A549 (cell line): Measurements from ENCODE around the gene SYCN. TPM values are rescaled to one million over a fixed set of nuclear protein-coding genes. Genes with fewer than 3 reads are reported as not detected.

Source experiments
- ATAC-seq, 2 experiments: fragments of 200-7000 bp in 1 of 2; fragments of >200 bp in 1 of 2; cut with Nextera tagmentation in 1 of 2; cut with Tn5 transposase in 1 of 2; 3 replicates each; pipeline versions ENCODE4 v1.8.0 to v1.9.1; 2018 to 2020; ENCODE audit warnings: mild to moderate bottlenecking in 1 of 2, moderate library complexity in 1 of 2
- CTCF ChIA-PET: fragments of 300-600 bp; sonication (Branson Sonifier 250); formaldehyde crosslinking; extraction: SDS; loops from one replicate; lab custom pipeline; 2021; ENCODE audit warnings: antibody characterized with exemption, inconsistent platforms; lab: Yijun Ruan, JAX
- POLR2A ChIA-PET: fragments of 350-600 bp; formaldehyde crosslinking; extraction: SDS; loops from one replicate; lab custom pipeline; 2021; ENCODE audit warnings: antibody characterized with exemption, inconsistent platforms; lab: Yijun Ruan, JAX
- DNase-seq, 2 experiments: peaks; one replicate each; pipeline versions ENCODE4 v3.0.0 to v3.0.0-alpha.2; 2011 to 2016; ENCODE audit warnings: low read depth in 1 of 2, low spot score in 1 of 2
- FAIRE-seq: peaks from 2 replicates; lab custom pipeline; 2011; peaks lifted over from hg19 to GRCh38; lab: Jason Lieb, UNC
- H3K27ac ChIP-seq, 2 experiments: fragments of >200 bp; sonication (Bioruptor Twin); formaldehyde crosslinking; 3 replicates each; pipeline ENCODE4 v1.5.1; 2016 to 2017
- H3K4me1 ChIP-seq: fragments of >200 bp; sonication (Bioruptor Twin); formaldehyde crosslinking; 3 replicates; pipeline ENCODE4 v1.6.1; 2016
- H3K4me2 ChIP-seq: fragments of >200 bp; sonication (Bioruptor Twin); formaldehyde crosslinking; 3 replicates; pipeline ENCODE4 v1.6.1; 2016
- H3K4me3 ChIP-seq: fragments of >200 bp; sonication (Bioruptor Twin); formaldehyde crosslinking; 3 replicates; pipeline ENCODE4 v1.5.1; 2016
- H3K9me3 ChIP-seq: fragments of >200 bp; sonication (Bioruptor Twin); formaldehyde crosslinking; 3 replicates; pipeline ENCODE4 v1.6.1; 2016
- BHLHE40 ChIP-seq: IDR thresholded peaks from 2 replicates; pipeline ENCODE4 v1.6.1; 2012; ENCODE audit warnings: low read depth, low read length, inconsistent platforms
- CHD2 ChIP-seq: fragments of 150-350 bp; IDR thresholded peaks from 2 replicates; pipeline ENCODE4 v1.6.1; 2014; ENCODE audit warnings: low read length; ENCODE audit not compliant: partially characterized antibody
- CTCF ChIP-seq: fragments of >200 bp; sonication (Bioruptor Twin); formaldehyde crosslinking; IDR thresholded peaks from 3 replicates; pipeline ENCODE4 v1.5.1; 2016
- FOSL2 ChIP-seq, 2 experiments: fragments of 450-650 bp in 1 of 2; fragments of >200 bp in 1 of 2; sonication (Bioruptor Twin) in 1 of 2; formaldehyde crosslinking; IDR thresholded peaks; 2 replicates each; pipeline versions ENCODE4 v1.5.0 to v1.6.1; 2016 to 2020; ENCODE audit warnings: mild to moderate bottlenecking in 1 of 2, moderate library complexity in 1 of 2
- FOXS1 ChIP-seq: fragments of 250-450 bp; sonication (Bioruptor Pico); IDR thresholded peaks from 2 replicates; pipeline ENCODE4 v1.5.0; 2020; ENCODE audit warnings: mild to moderate bottlenecking, moderate library complexity
- GATA3 ChIP-seq: IDR thresholded peaks from 2 replicates; pipeline ENCODE4 v1.6.1; 2012; ENCODE audit warnings: borderline replicate concordance
- HMGXB4 ChIP-seq: fragments of 250-450 bp; sonication (Bioruptor Pico); IDR thresholded peaks from 2 replicates; pipeline ENCODE4 v1.5.0; 2021; ENCODE audit warnings: mild to moderate bottlenecking, moderate library complexity, borderline replicate concordance
- HOXB13 ChIP-seq: fragments of 250-450 bp; sonication (Bioruptor Pico); IDR thresholded peaks from 2 replicates; pipeline ENCODE4 v1.5.0; 2020; ENCODE audit warnings: low read depth, mild to moderate bottlenecking, moderate library complexity
- HOXB5 ChIP-seq: fragments of 250-450 bp; sonication (Bioruptor Pico); IDR thresholded peaks from 2 replicates; pipeline ENCODE4 v1.5.0; 2020; ENCODE audit warnings: mild to moderate bottlenecking, moderate library complexity
- JUN ChIP-seq, 2 experiments: fragments of >200 bp; sonication (Bioruptor Twin); formaldehyde crosslinking; IDR thresholded peaks; 2 replicates in 1 of 2; 3 replicates in 1 of 2; pipeline ENCODE4 v1.6.1; 2016 to 2017
- KDM5A ChIP-seq: fragments of 200-600 bp; sonication (generic); IDR thresholded peaks from 2 replicates; pipeline ENCODE4 v1.6.1; 2016; ENCODE audit warnings: antibody characterized with exemption, mild to moderate bottlenecking
- MYC ChIP-seq: IDR thresholded peaks from 2 replicates; pipeline ENCODE4 v1.6.1; 2012; ENCODE audit warnings: mild to moderate bottlenecking, inconsistent platforms, low read length, improper control_type of control experiment, borderline replicate concordance
- POLR2A ChIP-seq: IDR thresholded peaks from 2 replicates; pipeline ENCODE4 v1.6.1; 2012; ENCODE audit warnings: mild to moderate bottlenecking, low read length
- POLR2AphosphoS2 ChIP-seq: conservative IDR thresholded peaks from 2 replicates; pipeline ENCODE4 v1.6.1; 2012; ENCODE audit warnings: low read length, improper control_type of control experiment, inconsistent platforms
- RFX5 ChIP-seq: fragments of 450-650 bp; IDR thresholded peaks from 2 replicates; pipeline ENCODE4 v1.7.1; 2014; ENCODE audit warnings: antibody characterized with exemption, mild to moderate bottlenecking, moderate library complexity
- TP53 ChIP-seq: fragments of 250-450 bp; sonication (Bioruptor Pico); IDR thresholded peaks from 2 replicates; pipeline ENCODE4 v1.5.0; 2021; ENCODE audit warnings: mild to moderate bottlenecking, moderate library complexity
- ZSCAN20 ChIP-seq: fragments of 250-450 bp; sonication (Bioruptor Pico); IDR thresholded peaks from 2 replicates; pipeline ENCODE4 v1.8.0; 2022; ENCODE audit warnings: mild to moderate bottlenecking, moderate library complexity
- WGBS: methylation state at CpG from one replicate; pipeline ENCODE4 v1.1.6; 2017; ENCODE audit errors: missing lambda C conversion rate; 5-methylcytosine and 5-hydroxymethylcytosine counted together
- polyA plus RNA-seq, 4 experiments: library from polyadenylated mRNA; depleted of rRNA in 3 of 4; stranded (reverse); fragments of >200 nt; fragmentation: RNase III in 1 of 4; extraction: RNeasy Plus Mini Kit Qiagen cat#74134 plus additional on column Dnase treatment in 1 of 4; gene quantifications; 2 replicates in 3 of 4; 3 replicates in 1 of 4; pipeline ENCODE4 v1.2.3, GENCODE V29; 2011 to 2017
- TF ChIP-seq, protein P1 (sequence below): fragments of 250-450 bp; sonication (Bioruptor Pico); IDR thresholded peaks from 2 replicates; pipeline ENCODE4 v1.5.0; 2020; ENCODE audit warnings: low read depth, mild to moderate bottlenecking, moderate library complexity
- TF ChIP-seq, protein P2 (sequence below): fragments of 200-600 bp; sonication (generic); IDR thresholded peaks from 2 replicates; pipeline ENCODE4 v1.6.1; 2016; ENCODE audit warnings: antibody characterized with exemption, mild to moderate bottlenecking, moderate library complexity
- TF ChIP-seq, protein P3 (sequence below): fragments of 450-650 bp; IDR thresholded peaks from 2 replicates; pipeline ENCODE4 v1.6.1; 2014; ENCODE audit warnings: antibody characterized with exemption

The SYCN gene
- polyA plus RNA-seq, 2 of the 4 experiments (the other 2 are of a cell fraction) = not detected

DNA sequence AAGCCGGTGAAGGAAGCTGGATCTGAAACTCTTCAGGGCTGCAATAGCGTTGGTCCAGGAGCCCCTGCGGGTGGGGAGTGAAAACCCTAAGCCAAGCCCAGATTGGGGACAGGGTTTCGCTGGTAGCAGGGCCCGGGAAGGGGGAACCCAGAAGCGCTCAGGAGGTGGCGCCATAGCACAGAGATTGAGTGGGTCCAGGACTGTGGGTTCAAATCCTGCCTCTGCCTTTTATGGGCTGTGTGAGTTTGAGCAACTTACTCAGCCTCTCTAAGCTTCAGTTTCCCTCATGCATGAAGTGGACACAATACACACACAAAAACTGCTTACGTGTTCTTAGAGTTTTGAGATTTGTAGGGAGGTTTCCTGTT, 8.3 kb upstream of the SYCN start (continued):
- TF ChIP-seq CHD2 (no peak), POLR2A (no peak), JUN (IDR thresholded peaks at IDR 0.05) (0 out of 5 replicates have a peak, but pooled peaks of 1 of the 2 experiments have one; percentile 37), BHLHE40 (no peak)
- TF ChIP-seq, protein P1, sequence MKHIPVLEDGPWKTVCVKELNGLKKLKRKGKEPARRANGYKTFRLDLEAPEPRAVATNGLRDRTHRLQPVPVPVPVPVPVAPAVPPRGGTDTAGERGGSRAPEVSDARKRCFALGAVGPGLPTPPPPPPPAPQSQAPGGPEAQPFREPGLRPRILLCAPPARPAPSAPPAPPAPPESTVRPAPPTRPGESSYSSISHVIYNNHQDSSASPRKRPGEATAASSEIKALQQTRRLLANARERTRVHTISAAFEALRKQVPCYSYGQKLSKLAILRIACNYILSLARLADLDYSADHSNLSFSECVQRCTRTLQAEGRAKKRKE (CRISPR knock-in tag) = 0 out of 2 replicates have a peak, but pooled peaks have one; percentile 25
- TF ChIP-seq, protein P2, sequence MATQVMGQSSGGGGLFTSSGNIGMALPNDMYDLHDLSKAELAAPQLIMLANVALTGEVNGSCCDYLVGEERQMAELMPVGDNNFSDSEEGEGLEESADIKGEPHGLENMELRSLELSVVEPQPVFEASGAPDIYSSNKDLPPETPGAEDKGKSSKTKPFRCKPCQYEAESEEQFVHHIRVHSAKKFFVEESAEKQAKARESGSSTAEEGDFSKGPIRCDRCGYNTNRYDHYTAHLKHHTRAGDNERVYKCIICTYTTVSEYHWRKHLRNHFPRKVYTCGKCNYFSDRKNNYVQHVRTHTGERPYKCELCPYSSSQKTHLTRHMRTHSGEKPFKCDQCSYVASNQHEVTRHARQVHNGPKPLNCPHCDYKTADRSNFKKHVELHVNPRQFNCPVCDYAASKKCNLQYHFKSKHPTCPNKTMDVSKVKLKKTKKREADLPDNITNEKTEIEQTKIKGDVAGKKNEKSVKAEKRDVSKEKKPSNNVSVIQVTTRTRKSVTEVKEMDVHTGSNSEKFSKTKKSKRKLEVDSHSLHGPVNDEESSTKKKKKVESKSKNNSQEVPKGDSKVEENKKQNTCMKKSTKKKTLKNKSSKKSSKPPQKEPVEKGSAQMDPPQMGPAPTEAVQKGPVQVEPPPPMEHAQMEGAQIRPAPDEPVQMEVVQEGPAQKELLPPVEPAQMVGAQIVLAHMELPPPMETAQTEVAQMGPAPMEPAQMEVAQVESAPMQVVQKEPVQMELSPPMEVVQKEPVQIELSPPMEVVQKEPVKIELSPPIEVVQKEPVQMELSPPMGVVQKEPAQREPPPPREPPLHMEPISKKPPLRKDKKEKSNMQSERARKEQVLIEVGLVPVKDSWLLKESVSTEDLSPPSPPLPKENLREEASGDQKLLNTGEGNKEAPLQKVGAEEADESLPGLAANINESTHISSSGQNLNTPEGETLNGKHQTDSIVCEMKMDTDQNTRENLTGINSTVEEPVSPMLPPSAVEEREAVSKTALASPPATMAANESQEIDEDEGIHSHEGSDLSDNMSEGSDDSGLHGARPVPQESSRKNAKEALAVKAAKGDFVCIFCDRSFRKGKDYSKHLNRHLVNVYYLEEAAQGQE = no peak

DNA sequence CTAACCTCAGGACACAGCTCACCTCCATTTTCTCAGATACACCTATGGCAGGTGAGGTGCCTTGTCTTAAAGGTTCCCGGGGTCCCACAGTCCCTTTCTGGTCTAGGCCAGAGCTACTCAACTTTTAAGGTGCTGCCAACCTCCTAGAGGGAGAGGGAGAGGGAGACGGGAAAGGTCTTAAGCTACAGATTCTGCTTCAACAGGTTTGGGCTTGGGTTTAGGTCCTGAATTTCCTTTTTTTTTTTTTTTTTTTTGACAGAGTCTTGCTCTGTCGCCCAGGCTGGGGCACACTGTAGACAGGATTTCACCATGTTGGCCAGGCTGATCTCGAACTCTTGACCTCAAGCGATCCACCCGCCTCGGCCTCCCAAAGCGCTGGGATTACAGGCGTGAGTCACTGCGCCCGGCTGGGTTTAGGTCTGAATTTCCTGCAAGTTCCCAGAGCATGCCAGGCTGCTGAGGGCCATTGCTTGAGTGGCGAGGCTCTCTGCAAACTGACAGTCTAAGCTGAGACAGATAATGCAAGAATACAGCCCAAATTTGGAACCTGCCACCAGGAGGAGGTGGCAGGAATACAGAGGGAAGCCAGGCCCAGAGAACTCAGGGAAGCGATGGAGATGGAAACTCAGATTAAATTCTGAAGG, 7.8 kb upstream of the SYCN start:
- ChIA-PET CTCF (interaction anchor here (0.6 to 8.0 kb wide), 27 partner anchors 9 to 259 kb away, joined by 3 to 78 read pairs (median 4); partner anchors contain the start of genes GMFG, IFNL1, SAMD4B and SYCN), POLR2A (interaction anchor here (1.3 kb wide), 1 partner anchor 130 kb away, joined by 4 read pairs; the partner anchor contains the start of gene SAMD4B)
- no peak overlapping the region for H3K4me3 ChIP-seq
- ATAC-seq = peak; percentile 62 to 78; a peak in 5 of 6 replicates
- TF ChIP-seq HOXB5 (CRISPR knock-in tag) (0 out of 2 replicates have a peak, but pooled peaks have one; percentile 34), HOXB13 (CRISPR knock-in tag) (no peak), FOSL2 (IDR thresholded peaks at IDR 0.05) (no peak), FOSL2 (CRISPR knock-in tag; IDR thresholded peaks at IDR 0.05) (peak; percentile 36; the same call in 1 of the 2 replicates), POLR2A (no peak), FOXS1 (no peak), KDM5A (no peak)
- WGBS = 53% methylated on average over 13 of the region's 13 CpGs
- H3K4me1 ChIP-seq = no peaks in the 10 kb centered on the region
- no peak overlapping the region for H3K4me2 ChIP-seq
- H3K9me3 ChIP-seq = peaks cover 15% of the 10 kb centered on the region
- H3K27ac ChIP-seq = no peak overlapping the region
- peak in 1 of 2 experiments; percentile 64 for DNase-seq
- FAIRE-seq = peak; percentile 56

- peak; percentile 99 for FAIRE-seq
- ChIA-PET POLR2A (no interaction called here), CTCF (no interaction called here)
- 74% methylated on average over 7 of the region's 7 CpGs for WGBS
- no peaks in the 10 kb centered on the region for H3K9me3 ChIP-seq
- H3K4me1 ChIP-seq = peaks cover 6% of the 10 kb centered on the region; the same call in 1 of the 3 replicates
- no peak for DNase-seq
- H3K4me2 ChIP-seq = no peak overlapping the region
- TF ChIP-seq HOXB13 (CRISPR knock-in tag) (no peak), CTCF (no peak), FOSL2 (IDR thresholded peaks at IDR 0.05) (no peak), FOSL2 (CRISPR knock-in tag; IDR thresholded peaks at IDR 0.05) (no peak), MYC (no peak), RFX5 (no peak), POLR2AphosphoS2 (no peak), KDM5A (no peak), GATA3 (no peak), BHLHE40 (no peak), ZSCAN20 (CRISPR knock-in tag) (no peak), FOXS1 (no peak), TP53 (CRISPR knock-in tag) (no peak), HMGXB4 (CRISPR knock-in tag) (no peak)
- TF ChIP-seq, protein P3, sequence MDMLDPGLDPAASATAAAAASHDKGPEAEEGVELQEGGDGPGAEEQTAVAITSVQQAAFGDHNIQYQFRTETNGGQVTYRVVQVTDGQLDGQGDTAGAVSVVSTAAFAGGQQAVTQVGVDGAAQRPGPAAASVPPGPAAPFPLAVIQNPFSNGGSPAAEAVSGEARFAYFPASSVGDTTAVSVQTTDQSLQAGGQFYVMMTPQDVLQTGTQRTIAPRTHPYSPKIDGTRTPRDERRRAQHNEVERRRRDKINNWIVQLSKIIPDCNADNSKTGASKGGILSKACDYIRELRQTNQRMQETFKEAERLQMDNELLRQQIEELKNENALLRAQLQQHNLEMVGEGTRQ = no peak
- TF ChIP-seq, protein P1 (CRISPR knock-in tag) = no peak
- ATAC-seq = no peak
- no peak overlapping the region for H3K4me3 ChIP-seq
- H3K27ac ChIP-seq = no peak overlapping the region
Observed at GRCh38 chr19:39209196-39209595, 5.1 kb upstream of the SYCN start.
